NT2/D1 (cell line): Measurements from ENCODE around the gene MIA.

ENCODE experiments used
- DNase-seq: peaks from one replicate; pipeline ENCODE4 v3.0.0-alpha.2; 2011; ENCODE audit warnings: low read depth, low spot score
- H3K27me3 ChIP-seq: 2 replicates; pipeline ENCODE4 v1.6.0; 2011; ENCODE audit warnings: mild to moderate bottlenecking; ENCODE audit not compliant: insufficient read length, insufficient read depth
- H3K36me3 ChIP-seq: 2 replicates; pipeline ENCODE4 v1.6.1; 2011; ENCODE audit warnings: mild to moderate bottlenecking, low read length, mixed read lengths; ENCODE audit not compliant: insufficient read depth, insufficient read length
- H3K4me1 ChIP-seq: 2 replicates; pipeline ENCODE4 v1.5.1; 2011; ENCODE audit not compliant: insufficient read depth, insufficient read length
- H3K4me3 ChIP-seq: 2 replicates; pipeline ENCODE4 v1.5.1; 2011; ENCODE audit warnings: low read depth; ENCODE audit not compliant: insufficient read length
- H3K9ac ChIP-seq: 2 replicates; pipeline ENCODE4 v1.6.0; 2011; ENCODE audit warnings: low read depth; ENCODE audit not compliant: insufficient read length
- H3K9me3 ChIP-seq: 2 replicates; pipeline ENCODE4 v1.5.1; 2011; ENCODE audit warnings: mild to moderate bottlenecking, low read length; ENCODE audit not compliant: insufficient read depth
- SUZ12 ChIP-seq: IDR thresholded peaks from 2 replicates; pipeline ENCODE4 v1.6.1; 2011; ENCODE audit not compliant: insufficient read length, insufficient read depth; ENCODE audit errors: extremely low read depth
- YY1 ChIP-seq: IDR thresholded peaks from 2 replicates; pipeline ENCODE4 v1.6.1; 2011; ENCODE audit not compliant: insufficient read length, insufficient read depth
- ZNF274 ChIP-seq: IDR thresholded peaks from 2 replicates; pipeline ENCODE4 v1.6.1; 2011; ENCODE audit warnings: mild to moderate bottlenecking, low read depth, low read length

The MIA gene

DNA sequence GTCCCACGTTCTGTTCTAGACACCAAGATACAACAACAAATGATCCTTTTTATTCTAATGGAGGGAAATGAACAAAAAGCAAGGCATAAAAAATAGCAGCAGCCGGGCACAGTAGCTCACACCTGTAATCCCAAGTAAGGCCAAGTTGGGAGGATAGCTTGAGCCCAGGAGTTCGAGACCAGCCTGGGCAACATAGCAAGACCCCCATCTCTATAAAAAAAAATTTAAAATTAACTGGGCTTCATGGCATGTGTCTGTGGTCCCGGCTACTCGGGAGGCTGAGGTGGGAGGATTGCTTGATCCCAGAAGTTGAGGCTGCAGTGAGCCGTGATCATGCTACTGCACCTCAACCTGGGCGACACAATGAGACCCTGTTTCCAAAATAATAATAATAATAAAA, 1.0 kb downstream of the MIA start:
- H3K36me3 ChIP-seq: peaks cover 28% of the 10 kb centered on the region
- H3K9me3 ChIP-seq: 0 out of 2 replicates have a peak, but pooled peaks cover 1% of the 10 kb centered on the region
- TF ChIP-seq YY1: no peak
- TF ChIP-seq SUZ12: no peak
- TF ChIP-seq ZNF274: no peak
- no peak overlapping the region for H3K9ac ChIP-seq
- no peak for DNase-seq
- H3K4me3 ChIP-seq: no peak overlapping the region
- no peaks in the 10 kb centered on the region for H3K27me3 ChIP-seq
- H3K4me1 ChIP-seq: peaks cover 10% of the 10 kb centered on the region

DNA sequence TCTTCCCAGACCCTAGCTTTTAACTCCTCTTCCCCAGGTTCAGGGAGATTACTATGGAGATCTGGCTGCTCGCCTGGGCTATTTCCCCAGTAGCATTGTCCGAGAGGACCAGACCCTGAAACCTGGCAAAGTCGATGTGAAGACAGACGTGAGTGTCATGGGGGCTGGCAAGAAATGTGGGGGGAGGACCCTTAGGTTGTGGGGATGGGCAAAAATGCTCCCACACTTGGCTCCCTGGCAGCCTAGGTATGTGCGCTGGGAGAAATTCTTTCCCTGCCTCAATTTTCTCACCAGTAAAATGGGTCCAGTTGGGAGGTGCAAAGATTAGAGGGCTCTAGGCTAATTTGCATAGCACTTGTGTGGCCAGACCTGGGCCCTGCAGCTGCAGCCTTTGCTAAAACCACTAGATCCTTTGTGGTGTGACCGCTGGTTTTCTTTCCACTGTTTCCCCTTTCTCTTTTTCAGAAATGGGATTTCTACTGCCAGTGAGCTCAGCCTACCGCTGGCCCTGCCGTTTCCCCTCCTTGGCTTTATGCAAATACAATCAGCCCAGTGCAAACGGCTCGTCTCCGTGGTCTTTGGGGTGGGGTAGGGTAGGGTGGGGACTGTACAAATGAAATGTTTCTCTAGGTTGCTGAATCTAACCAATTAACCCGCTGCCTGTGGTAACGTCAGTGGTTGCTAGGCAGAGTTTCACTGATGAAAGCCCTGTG, 1.8 kb downstream of the MIA start:
- DNase-seq: peak; percentile 77
- peaks cover 23% of the 10 kb centered on the region for H3K36me3 ChIP-seq
- peak overlapping the region; percentile 24 for H3K4me3 ChIP-seq
- H3K9ac ChIP-seq: peak overlapping the region; percentile 71
- no peaks in the 10 kb centered on the region for H3K9me3 ChIP-seq
- TF ChIP-seq YY1: no peak
- TF ChIP-seq SUZ12: no peak
- no peak for TF ChIP-seq ZNF274
- H3K27me3 ChIP-seq: no peaks in the 10 kb centered on the region
- peaks cover 10% of the 10 kb centered on the region for H3K4me1 ChIP-seq

DNA sequence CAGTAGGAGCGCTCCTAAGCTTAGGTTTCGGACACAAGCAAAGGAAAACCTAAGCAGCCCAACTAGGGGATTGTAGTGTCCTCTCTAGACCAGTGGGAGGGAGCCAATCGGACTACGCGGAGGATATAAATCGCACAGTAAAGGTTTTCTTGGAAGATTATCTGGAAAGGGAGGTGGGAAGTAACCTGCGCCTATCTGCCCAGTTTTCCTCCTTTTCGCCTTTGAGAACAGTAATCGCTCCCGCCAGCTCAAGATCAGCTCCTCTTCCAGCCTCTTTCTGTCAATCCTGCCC, 2.3 kb downstream of the MIA start:
- TF ChIP-seq SUZ12: no peak
- TF ChIP-seq ZNF274: no peak
- no peak for TF ChIP-seq YY1
- Histone ChIP-seq H3K9me3 (no peaks in the 10 kb centered on the region), H3K27me3 (no peaks in the 10 kb centered on the region), H3K9ac (peak overlapping the region; percentile 71), H3K36me3 (peaks cover 25% of the 10 kb centered on the region), H3K4me3 (peak overlapping the region; percentile 24), H3K4me1 (peaks cover 10% of the 10 kb centered on the region)
- no peak for DNase-seq

DNA sequence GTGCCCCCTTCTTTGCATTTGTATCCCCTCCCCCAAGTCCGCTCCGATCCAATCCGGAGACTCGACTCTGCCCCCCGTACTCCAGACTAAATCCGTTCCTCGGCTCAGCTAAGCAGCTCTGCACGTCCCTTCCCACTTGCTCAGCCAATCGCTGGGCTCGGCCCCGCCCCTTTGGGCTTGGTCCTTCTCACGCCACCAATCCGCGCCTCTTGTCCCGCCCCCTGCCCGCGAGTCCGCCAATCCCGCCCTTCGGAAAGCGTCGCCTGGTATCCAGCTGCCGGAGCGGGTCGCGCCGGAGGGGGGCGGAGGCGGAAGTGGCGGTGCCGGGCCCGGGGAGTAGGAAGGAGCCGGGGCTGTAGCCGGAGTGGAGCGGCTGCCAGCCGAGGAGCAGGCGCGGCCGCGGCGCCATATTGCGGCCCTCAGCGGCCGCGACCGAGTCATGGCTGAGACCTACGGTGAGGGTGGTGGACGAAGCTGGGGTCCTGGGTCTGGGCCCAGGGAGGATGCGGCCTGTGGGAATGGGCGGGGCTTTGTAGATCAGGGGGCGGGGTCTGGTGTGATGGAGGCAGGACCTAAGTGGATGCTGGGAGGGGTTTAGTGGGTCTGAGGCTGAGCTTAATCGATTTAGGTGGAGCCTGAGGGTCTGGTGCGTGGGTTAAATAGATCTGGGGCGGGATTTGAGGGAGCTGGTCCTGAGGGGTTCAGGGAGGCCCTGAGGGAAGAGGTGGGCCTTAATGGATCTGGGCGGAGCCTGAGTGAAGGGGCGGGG, 2.8 kb downstream of the MIA start, which contains the start of gene RAB4B:
Gene RAB4B (plus strand): TSS at position 311 of the 769 bp plus-strand sequence. CDS start 129 bp downstream, at position 440.
- peak within 1 kb of the TSS; percentile 71 for H3K9ac ChIP-seq
- DNase-seq: peak; percentile 98
- no peaks in the 10 kb centered on the region for H3K9me3 ChIP-seq
- TF ChIP-seq YY1: no peak
- no peak for TF ChIP-seq ZNF274
- TF ChIP-seq SUZ12: no peak
- H3K4me3 ChIP-seq: peak within 1 kb of the TSS; percentile 59
- no peaks in the 10 kb centered on the region for H3K27me3 ChIP-seq
- peaks cover 10% of the 10 kb centered on the region for H3K4me1 ChIP-seq
- peaks cover 25% of the 10 kb centered on the region for H3K36me3 ChIP-seq

DNA sequence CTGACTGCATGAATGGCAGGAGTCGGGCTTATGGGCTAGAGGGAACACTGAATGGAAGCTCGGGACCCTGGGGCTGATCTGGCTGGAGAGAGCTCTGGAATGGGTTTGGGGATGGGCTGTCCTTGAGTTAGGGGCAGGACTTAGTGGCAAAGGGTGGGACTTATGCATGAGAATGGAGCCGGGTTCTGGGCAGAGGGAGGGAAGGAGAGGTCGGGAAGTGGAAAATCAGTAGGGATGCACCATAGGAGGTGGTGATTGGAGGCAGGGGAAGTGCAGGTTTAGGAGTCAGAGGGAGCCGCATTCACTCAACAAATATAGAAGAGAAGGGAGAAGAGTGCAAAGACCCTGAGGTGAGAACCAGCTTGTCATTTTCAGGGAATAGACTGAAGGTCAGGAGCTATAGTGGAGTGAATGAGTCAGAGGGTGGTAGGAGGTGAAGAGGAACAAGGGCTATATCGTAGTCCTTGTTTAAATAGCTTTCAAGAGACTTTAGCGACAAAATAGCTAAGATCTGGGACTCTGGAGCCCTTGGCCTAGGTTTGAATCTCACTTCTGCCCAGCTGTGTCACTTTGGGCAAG, 3.5 kb downstream of the MIA start:
- no peak for TF ChIP-seq ZNF274
- TF ChIP-seq SUZ12: no peak
- H3K9ac ChIP-seq: peak overlapping the region; percentile 70

DNA sequence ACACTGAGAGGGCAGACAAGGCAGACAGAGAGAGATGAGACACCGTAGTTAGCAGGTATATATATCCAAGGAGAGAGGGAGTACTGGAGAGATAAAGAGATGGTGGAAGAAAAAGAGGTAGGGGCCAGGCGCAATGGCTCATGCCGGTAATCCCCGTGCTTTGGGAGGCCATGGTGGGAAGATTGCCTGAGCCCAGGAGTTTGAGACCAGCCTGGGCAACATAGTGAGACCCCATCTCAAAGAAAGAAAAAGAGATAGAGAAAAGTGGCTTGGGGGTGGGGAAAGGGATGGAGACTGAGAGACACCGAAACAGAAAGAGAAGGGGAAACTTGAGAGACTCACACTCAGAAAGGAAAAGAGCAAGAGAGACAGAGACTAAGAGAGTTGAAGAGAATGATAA, 5.3 kb downstream of the MIA start:
- DNase-seq: no peak
- Histone ChIP-seq H3K27me3 (no peaks in the 10 kb centered on the region), H3K4me1 (peaks cover 5% of the 10 kb centered on the region), H3K9ac (no peak overlapping the region), H3K9me3 (no peaks in the 10 kb centered on the region), H3K4me3 (no peak overlapping the region), H3K36me3 (peaks cover 27% of the 10 kb centered on the region)
- TF ChIP-seq SUZ12: no peak
- no peak for TF ChIP-seq ZNF274
- no peak for TF ChIP-seq YY1

More for the DNA sequence above, 3.5 kb downstream of the MIA start:
- peaks cover 30% of the 10 kb centered on the region for H3K36me3 ChIP-seq
- H3K4me1 ChIP-seq: peaks cover 10% of the 10 kb centered on the region
- H3K4me3 ChIP-seq: peak overlapping the region; percentile 59
- DNase-seq: no peak
- H3K27me3 ChIP-seq: no peaks in the 10 kb centered on the region
- no peaks in the 10 kb centered on the region for H3K9me3 ChIP-seq

DNA sequence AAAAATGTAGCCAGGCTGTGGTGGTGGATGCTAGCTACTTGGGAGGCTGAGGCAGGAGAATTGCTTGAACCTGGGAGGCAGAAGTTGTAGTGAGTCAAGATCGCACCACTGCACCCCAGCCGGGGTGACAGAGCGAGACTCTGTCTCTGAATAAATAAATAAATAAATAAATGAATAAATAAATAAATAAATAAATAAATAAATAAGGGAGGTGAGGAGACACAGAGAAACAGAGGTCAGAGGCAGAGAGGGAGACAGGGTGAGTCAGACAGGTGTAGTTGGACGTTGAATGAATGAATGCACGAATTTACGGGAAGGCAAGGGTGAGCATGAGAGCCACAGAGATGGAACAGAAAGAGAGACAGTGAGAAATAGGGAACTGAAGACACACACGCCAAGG, 5.8 kb downstream of the MIA start:
- no peaks in the 10 kb centered on the region for H3K9me3 ChIP-seq
- TF ChIP-seq YY1 (no peak), SUZ12 (no peak), ZNF274 (no peak)
- H3K4me1 ChIP-seq: peaks cover 5% of the 10 kb centered on the region
- H3K9ac ChIP-seq: no peak overlapping the region
- DNase-seq: no peak
- H3K4me3 ChIP-seq: no peak overlapping the region
- H3K27me3 ChIP-seq: no peaks in the 10 kb centered on the region
- peaks cover 25% of the 10 kb centered on the region for H3K36me3 ChIP-seq
